Suprapubic skin (tissue), 3 donors: ENCODE results near the gene COL23A1.

ENCODE experiments used
- POLR2A ChIP-seq, 2 donors: fragments of 450-650 bp; IDR thresholded peaks; one replicate each; pipeline ENCODE4 v1.6.1; 2017; ENCODE audit warnings: antibody characterized with exemption in 2 of 2, mild to moderate bottlenecking in 2 of 2, moderate library complexity in 2 of 2
- TF ChIP-seq, protein P1 (sequence below), 2 donors: fragments of 200-600 bp in 1 of 2; fragments of 450-650 bp in 1 of 2; sonication (generic) in 1 of 2; IDR thresholded peaks; one replicate each; pipeline ENCODE4 v1.5.1; 2016 to 2019; ENCODE audit warnings: antibody characterized with exemption in 2 of 2, mild to moderate bottlenecking in 1 of 2, moderate library complexity in 1 of 2

- TF ChIP-seq, protein P1, sequence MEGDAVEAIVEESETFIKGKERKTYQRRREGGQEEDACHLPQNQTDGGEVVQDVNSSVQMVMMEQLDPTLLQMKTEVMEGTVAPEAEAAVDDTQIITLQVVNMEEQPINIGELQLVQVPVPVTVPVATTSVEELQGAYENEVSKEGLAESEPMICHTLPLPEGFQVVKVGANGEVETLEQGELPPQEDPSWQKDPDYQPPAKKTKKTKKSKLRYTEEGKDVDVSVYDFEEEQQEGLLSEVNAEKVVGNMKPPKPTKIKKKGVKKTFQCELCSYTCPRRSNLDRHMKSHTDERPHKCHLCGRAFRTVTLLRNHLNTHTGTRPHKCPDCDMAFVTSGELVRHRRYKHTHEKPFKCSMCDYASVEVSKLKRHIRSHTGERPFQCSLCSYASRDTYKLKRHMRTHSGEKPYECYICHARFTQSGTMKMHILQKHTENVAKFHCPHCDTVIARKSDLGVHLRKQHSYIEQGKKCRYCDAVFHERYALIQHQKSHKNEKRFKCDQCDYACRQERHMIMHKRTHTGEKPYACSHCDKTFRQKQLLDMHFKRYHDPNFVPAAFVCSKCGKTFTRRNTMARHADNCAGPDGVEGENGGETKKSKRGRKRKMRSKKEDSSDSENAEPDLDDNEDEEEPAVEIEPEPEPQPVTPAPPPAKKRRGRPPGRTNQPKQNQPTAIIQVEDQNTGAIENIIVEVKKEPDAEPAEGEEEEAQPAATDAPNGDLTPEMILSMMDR (IDR thresholded peaks at IDR 0.05) = no peak
- no peak for TF ChIP-seq POLR2A (IDR thresholded peaks at IDR 0.05)
These were observed 383.8 kb downstream of the COL23A1 start for GRCh38 chr5:178206166-178207101.
